HCT116 (cell line): ENCODE results near the gene TMEM151A. TPM values are rescaled to one million over a fixed set of nuclear protein-coding genes. Genes with fewer than 3 reads are reported as not detected.

ENCODE experiments used
- ATAC-seq: fragments of 200-7000 bp; cut with Tn5 transposase; 2 replicates; pipeline ENCODE4 v1.9.1; 2020; ENCODE audit warnings: mild to moderate bottlenecking, moderate library complexity
- BruUV-seq: library from RNA; stranded (reverse); fragments of 400-500 nt; replicated peaks from 2 replicates; lab custom pipeline; 2021; lab: Mats Ljungman, UMichigan
- CTCF ChIA-PET: fragments of 300-600 bp; sonication (Branson Sonifier 250); formaldehyde crosslinking; loops from one replicate; lab custom pipeline; 2021; ENCODE audit warnings: antibody characterized with exemption; lab: Charles Lee
- POLR2A ChIA-PET: fragments of 300-600, 350-600 bp; sonication (Branson Sonifier 250); formaldehyde crosslinking; loops from one replicate; lab custom pipeline; 2021; ENCODE audit warnings: antibody characterized with exemption; lab: Charles Lee
- RAD21 ChIA-PET, 2 experiments: fragments of 300-600 bp; sonication (Branson Sonifier 250); formaldehyde crosslinking; loops; one replicate each; lab custom pipeline; 2023; ENCODE audit warnings: low total read pairs in 2 of 2; ENCODE audit not compliant: uncharacterized antibody in 2 of 2, unreplicated experiment in 2 of 2, low non-redundant PET in 1 of 2; lab: Charles Lee
- DNase-seq: peaks from one replicate; pipeline ENCODE4 v3.0.0-alpha.2; 2010; ENCODE audit warnings: low read depth, low spot score
- H2AFZ ChIP-seq: fragments of 200-600 bp; shearing (Covaris generic), sonication (generic); 2 replicates; pipeline ENCODE4 v1.6.1; 2017; ENCODE audit warnings: low read depth, mixed run types, mixed read lengths, antibody characterized with exemption, low read length; ENCODE audit not compliant: poor library complexity, severe bottlenecking
- H3K27ac ChIP-seq: 2 replicates; pipeline ENCODE4 v1.5.1; 2012; ENCODE audit warnings: low read depth, low read length
- H3K27me3 ChIP-seq: fragments of 200-600 bp; sonication (generic); 2 replicates; pipeline ENCODE4 v1.6.1; 2016; ENCODE audit warnings: mixed run types, low read length, mixed read lengths; ENCODE audit not compliant: insufficient read depth
- H3K36me3 ChIP-seq, 2 experiments: fragments of 200-500 bp in 1 of 2; fragments of 200-600 bp in 1 of 2; sonication (Bioruptor generic) in 1 of 2; sonication (generic) in 1 of 2; 2 replicates each; pipeline versions ENCODE4 v1.5.1 to v1.6.1; 2014 to 2016; ENCODE audit warnings: low read length in 2 of 2, inconsistent platforms in 1 of 2, mixed read lengths in 1 of 2, mixed run types in 1 of 2; ENCODE audit not compliant: insufficient read depth in 2 of 2, control insufficient read depth in 1 of 2
- H3K4me1 ChIP-seq, 2 experiments: fragments of 200-600 bp in 1 of 2; sonication (generic) in 1 of 2; 2 replicates each; pipeline versions ENCODE4 v1.5.1 to v1.6.1; 2012 to 2017; ENCODE audit warnings: low read length in 2 of 2, inconsistent platforms in 1 of 2, mild to moderate bottlenecking in 1 of 2, mixed read lengths in 1 of 2, mixed run types in 1 of 2, moderate library complexity in 1 of 2; ENCODE audit not compliant: insufficient read depth in 2 of 2, control insufficient read depth in 1 of 2
- H3K4me2 ChIP-seq: fragments of 200-600 bp; sonication (generic); 2 replicates; pipeline ENCODE4 v1.6.1; 2017; ENCODE audit warnings: mixed run types, low read length, mixed read lengths
- H3K4me3 ChIP-seq, 2 experiments: fragments of 200-600 bp in 1 of 2; sonication (generic) in 1 of 2; replicated peaks in 1 of 2; 2 replicates each; pipeline ENCODE4 v1.5.1; 2011 to 2016; ENCODE audit warnings: low read length in 2 of 2, control low read depth in 1 of 2, low read depth in 1 of 2, mild to moderate bottlenecking in 1 of 2, mixed read lengths in 1 of 2, mixed run types in 1 of 2
- H3K79me2 ChIP-seq: fragments of 200-600 bp; sonication (generic); 2 replicates; pipeline ENCODE4 v1.6.1; 2017; ENCODE audit warnings: mild to moderate bottlenecking, mixed run types, low read length, moderate library complexity, mixed read lengths; ENCODE audit not compliant: insufficient read depth
- H3K9ac ChIP-seq: fragments of 200-600 bp; sonication (generic); 2 replicates; pipeline ENCODE4 v1.6.1; 2016; ENCODE audit warnings: low read length, mixed read lengths
- H3K9me2 ChIP-seq: fragments of 200-600 bp; sonication (generic), shearing (Covaris generic); 2 replicates; pipeline ENCODE4 v1.6.1; 2017; ENCODE audit warnings: mixed run types, mild to moderate bottlenecking, moderate library complexity; ENCODE audit not compliant: insufficient read depth
- H3K9me3 ChIP-seq, 2 experiments: fragments of 200-500 bp in 1 of 2; fragments of 200-600 bp in 1 of 2; sonication (Bioruptor generic) in 1 of 2; sonication (generic) in 1 of 2; 2 replicates each; pipeline ENCODE4 v1.6.1; 2014 to 2017; ENCODE audit warnings: low read length in 2 of 2, mixed read lengths in 2 of 2, inconsistent platforms in 1 of 2, low read depth in 1 of 2, mild to moderate bottlenecking in 1 of 2, mixed run types in 1 of 2, moderate library complexity in 1 of 2; ENCODE audit not compliant: control insufficient read depth in 1 of 2, insufficient read depth in 1 of 2
- H4K20me1 ChIP-seq: fragments of 200-600 bp; sonication (generic), shearing (Covaris generic); 2 replicates; pipeline ENCODE4 v1.6.1; 2017; ENCODE audit warnings: mixed run types, mild to moderate bottlenecking, moderate library complexity; ENCODE audit not compliant: insufficient read depth
- ATF3 ChIP-seq: IDR thresholded peaks from 2 replicates; pipeline ENCODE4 v1.6.1; 2012
- CBX3 ChIP-seq: IDR thresholded peaks from 2 replicates; pipeline ENCODE4 v1.6.1; 2012; ENCODE audit warnings: low read depth
- MAX ChIP-seq: IDR thresholded peaks from 2 replicates; pipeline ENCODE4 v1.6.1; 2012
- intact Hi-C: fragments of 100-400 bp; cut with micrococcal nuclease; formaldehyde crosslinking; loops from 2 replicates; pipeline ENCODE4 v1.10.0; 2022
- total RNA-seq: library from RNA; stranded (reverse); gene quantifications from one replicate; pipeline ENCODE4 v1.2.1, GENCODE V29; 2021; ENCODE audit not compliant: unreplicated experiment
- TF ChIP-seq, protein P1 (sequence below): IDR thresholded peaks from 2 replicates; pipeline ENCODE4 v1.6.1; 2012; ENCODE audit warnings: low read depth

Gene TMEM151A
- total RNA-seq, 1 experiment from 2014 or later, result 5.9 TPM

DNA sequence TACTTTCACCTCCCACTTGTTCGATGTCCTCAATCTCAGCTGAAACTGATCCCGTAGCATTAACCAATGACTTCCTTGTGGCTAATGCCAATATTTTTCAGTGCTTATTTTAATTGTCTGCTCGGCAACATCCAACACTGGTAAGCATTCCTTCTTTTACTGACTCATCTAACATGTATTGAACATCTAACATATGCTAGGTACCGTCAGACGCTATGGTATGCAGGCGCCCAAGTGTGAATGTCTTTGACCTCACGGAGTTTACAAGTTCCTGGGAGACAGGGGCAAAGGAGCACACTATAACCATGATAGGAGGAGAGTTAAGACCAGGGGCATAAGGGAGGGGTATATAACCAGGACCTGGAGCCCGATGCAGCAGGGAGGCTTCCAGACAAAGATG lies 51.5 kb downstream of the TMEM151A start:
- DNase-seq (no peak), ATAC-seq (no peak)
- Histone ChIP-seq H3K4me3 (no peak overlapping the region), H4K20me1 (no peaks in the 10 kb centered on the region), H3K36me3 (peaks cover 8 to 12% of the 10 kb centered on the region in 2 experiments; a peak in 3 of 4 replicates), H3K27me3 (no peaks in the 10 kb centered on the region), H3K4me1 (peaks cover 11 to 35% of the 10 kb centered on the region in 2 experiments), H2AFZ (no peak overlapping the region), H3K9ac (no peak overlapping the region), H3K9me2 (no peaks in the 10 kb centered on the region), H3K27ac (no peak overlapping the region)
- RAD21 ChIA-PET, result no interaction called here
- CTCF ChIA-PET, result no interaction called here
- intact Hi-C loops, result no loop called here
- TF ChIP-seq, protein P1, sequence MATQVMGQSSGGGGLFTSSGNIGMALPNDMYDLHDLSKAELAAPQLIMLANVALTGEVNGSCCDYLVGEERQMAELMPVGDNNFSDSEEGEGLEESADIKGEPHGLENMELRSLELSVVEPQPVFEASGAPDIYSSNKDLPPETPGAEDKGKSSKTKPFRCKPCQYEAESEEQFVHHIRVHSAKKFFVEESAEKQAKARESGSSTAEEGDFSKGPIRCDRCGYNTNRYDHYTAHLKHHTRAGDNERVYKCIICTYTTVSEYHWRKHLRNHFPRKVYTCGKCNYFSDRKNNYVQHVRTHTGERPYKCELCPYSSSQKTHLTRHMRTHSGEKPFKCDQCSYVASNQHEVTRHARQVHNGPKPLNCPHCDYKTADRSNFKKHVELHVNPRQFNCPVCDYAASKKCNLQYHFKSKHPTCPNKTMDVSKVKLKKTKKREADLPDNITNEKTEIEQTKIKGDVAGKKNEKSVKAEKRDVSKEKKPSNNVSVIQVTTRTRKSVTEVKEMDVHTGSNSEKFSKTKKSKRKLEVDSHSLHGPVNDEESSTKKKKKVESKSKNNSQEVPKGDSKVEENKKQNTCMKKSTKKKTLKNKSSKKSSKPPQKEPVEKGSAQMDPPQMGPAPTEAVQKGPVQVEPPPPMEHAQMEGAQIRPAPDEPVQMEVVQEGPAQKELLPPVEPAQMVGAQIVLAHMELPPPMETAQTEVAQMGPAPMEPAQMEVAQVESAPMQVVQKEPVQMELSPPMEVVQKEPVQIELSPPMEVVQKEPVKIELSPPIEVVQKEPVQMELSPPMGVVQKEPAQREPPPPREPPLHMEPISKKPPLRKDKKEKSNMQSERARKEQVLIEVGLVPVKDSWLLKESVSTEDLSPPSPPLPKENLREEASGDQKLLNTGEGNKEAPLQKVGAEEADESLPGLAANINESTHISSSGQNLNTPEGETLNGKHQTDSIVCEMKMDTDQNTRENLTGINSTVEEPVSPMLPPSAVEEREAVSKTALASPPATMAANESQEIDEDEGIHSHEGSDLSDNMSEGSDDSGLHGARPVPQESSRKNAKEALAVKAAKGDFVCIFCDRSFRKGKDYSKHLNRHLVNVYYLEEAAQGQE, result no peak
- no peak for TF ChIP-seq ATF3
- TF ChIP-seq MAX, result no peak
- TF ChIP-seq CBX3, result no peak
- TF ChIP-seq, all 23 proteins: peak for 0
- POLR2A ChIA-PET, result no interaction called here
- no TSS peak for BruUV-seq
- Histone ChIP-seq H3K79me2 (peaks cover 22% of the 10 kb centered on the region), H3K9me3 (no peaks in the 10 kb centered on the region), H3K4me2 (peak overlapping the region; percentile 89)
